Subcutaneous adipose tissue (tissue), 4 donors: ENCODE data around the gene ARID1B. TPM values are rescaled to one million over a fixed set of nuclear protein-coding genes. Genes with fewer than 3 reads are reported as not detected.

Experiments used
- total RNA-seq, 4 donors: library from RNA; depleted of rRNA; stranded (reverse); fragments of >200 nt; gene quantifications; one replicate each; pipeline ENCODE4 v1.1.0, GENCODE V29; 2016
- TF ChIP-seq, protein P1 (sequence below): fragments of 450-650 bp; IDR thresholded peaks from one replicate; pipeline ENCODE4 v1.5.1; 2016; ENCODE audit warnings: low read depth, mild to moderate bottlenecking, control low read depth, antibody characterized with exemption, moderate library complexity

ARID1B gene
- total RNA-seq, 4 donors from 2014 or later: 93.8 to 137 (median 104) TPM

- TF ChIP-seq, protein P1, sequence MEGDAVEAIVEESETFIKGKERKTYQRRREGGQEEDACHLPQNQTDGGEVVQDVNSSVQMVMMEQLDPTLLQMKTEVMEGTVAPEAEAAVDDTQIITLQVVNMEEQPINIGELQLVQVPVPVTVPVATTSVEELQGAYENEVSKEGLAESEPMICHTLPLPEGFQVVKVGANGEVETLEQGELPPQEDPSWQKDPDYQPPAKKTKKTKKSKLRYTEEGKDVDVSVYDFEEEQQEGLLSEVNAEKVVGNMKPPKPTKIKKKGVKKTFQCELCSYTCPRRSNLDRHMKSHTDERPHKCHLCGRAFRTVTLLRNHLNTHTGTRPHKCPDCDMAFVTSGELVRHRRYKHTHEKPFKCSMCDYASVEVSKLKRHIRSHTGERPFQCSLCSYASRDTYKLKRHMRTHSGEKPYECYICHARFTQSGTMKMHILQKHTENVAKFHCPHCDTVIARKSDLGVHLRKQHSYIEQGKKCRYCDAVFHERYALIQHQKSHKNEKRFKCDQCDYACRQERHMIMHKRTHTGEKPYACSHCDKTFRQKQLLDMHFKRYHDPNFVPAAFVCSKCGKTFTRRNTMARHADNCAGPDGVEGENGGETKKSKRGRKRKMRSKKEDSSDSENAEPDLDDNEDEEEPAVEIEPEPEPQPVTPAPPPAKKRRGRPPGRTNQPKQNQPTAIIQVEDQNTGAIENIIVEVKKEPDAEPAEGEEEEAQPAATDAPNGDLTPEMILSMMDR: no peak
Measured at GRCh38 chr6:157158456-157158855, 381.3 kb downstream of the ARID1B start.

DNA sequence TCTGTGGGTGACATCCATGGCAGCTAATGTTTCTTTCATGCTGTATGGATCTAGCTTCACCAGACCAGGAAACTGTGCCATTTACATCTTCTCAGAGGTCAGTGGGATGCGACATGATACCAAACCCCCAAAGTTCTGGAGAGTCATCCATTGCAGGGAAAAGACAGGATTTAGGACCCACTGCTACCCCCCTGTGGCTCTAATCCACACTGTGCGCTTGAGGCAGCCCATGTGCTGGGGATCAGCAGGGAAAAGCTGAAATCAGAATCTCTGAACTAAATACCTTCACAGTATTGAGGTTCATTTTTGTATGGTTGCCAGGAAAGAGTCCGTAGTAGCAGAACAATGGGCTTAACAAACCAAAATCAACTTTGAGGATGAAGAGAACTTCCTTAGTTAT, 381.7 kb downstream of the ARID1B start:
- TF ChIP-seq, protein P1: no peak

GRCh38 chr6:157159348-157159747, 382.2 kb downstream of the ARID1B start:
- TF ChIP-seq, protein P1: no peak

DNA sequence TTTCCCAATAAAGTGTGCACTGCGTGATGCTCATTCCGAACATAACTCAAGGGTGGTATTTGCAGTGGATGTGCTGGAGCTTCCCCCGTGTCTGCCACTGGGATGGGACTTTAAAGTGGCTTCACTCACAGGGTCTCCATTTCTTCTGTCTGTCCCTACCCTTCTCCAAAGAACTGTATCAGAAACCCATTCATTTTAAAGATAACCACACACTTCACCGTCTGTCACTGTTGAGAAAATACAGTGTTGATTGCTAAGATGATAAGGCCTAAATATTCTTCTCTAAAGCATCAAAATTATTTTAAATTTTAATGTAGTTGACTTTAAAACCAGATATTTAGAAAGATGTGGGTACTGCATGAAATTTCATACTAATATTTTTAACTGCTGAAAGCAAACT, 384.7 kb downstream of the ARID1B start:
- TF ChIP-seq, protein P1: no peak

GRCh38 chr6:157162766-157163433, 385.7 kb downstream of the ARID1B start:
- TF ChIP-seq, protein P1: no peak

DNA sequence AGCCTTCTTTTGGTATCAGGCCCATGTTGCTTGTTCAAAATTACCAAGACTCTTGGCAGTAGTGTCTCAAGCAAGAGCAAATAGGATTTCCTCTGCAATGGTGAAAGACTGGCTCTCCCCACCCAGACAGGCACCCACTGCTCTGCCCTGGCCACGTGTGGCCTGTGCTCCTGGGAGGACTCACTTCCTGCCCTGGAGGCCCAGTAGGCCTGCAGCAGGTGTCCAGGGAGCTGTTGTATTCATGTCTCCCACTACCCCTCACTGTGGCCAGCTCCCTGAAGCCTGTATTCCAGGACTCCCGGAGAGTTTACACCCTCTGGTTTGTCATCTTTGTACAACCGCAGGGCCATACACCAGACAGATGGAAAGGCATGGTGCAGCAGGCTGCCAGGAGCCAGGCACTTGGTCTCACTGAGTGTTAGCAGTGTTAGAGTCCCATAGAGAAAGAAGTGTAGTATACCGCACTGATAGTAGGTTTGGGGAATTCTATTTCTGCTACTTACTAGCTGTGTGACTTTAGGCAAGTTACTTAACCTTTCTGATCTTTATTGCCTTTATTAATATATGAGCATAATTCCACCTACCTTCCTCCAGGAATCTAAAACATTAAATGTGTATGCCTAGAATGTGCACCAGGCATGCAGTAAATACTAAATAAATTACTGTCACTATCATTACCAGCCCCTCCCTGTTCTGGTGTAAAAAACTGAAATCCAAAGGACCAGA, 386.4 kb downstream of the ARID1B start:
- TF ChIP-seq, protein P1: no peak

GRCh38 chr6:157164972-157165371, 387.8 kb downstream of the ARID1B start:
- TF ChIP-seq, protein P1: no peak
